DOHH2 (cell line): Measurements from ENCODE around the gene TTC34.
"Not testable (repeated sequence)": the region's sequence is repeated elsewhere in the genome, so short reads cannot be mapped to it uniquely, and the experiment has no call there.

Experiments used
- EZH2phosphoT487 ChIP-seq: fragments of 200-600 bp; sonication (generic); IDR thresholded peaks from 2 replicates; pipeline ENCODE4 v1.6.1; 2017; ENCODE audit warnings: borderline replicate concordance, mild to moderate bottlenecking, antibody characterized with exemption, low read length, moderate library complexity, mixed read lengths
- TF ChIP-seq, protein P1 (sequence below): fragments of 200-600 bp; sonication (generic); IDR thresholded peaks from one replicate; pipeline ENCODE4 v1.5.1; 2014; ENCODE audit warnings: antibody characterized with exemption, mild to moderate bottlenecking, low read depth, low read length; ENCODE audit not compliant: poor library complexity, severe bottlenecking

DNA sequence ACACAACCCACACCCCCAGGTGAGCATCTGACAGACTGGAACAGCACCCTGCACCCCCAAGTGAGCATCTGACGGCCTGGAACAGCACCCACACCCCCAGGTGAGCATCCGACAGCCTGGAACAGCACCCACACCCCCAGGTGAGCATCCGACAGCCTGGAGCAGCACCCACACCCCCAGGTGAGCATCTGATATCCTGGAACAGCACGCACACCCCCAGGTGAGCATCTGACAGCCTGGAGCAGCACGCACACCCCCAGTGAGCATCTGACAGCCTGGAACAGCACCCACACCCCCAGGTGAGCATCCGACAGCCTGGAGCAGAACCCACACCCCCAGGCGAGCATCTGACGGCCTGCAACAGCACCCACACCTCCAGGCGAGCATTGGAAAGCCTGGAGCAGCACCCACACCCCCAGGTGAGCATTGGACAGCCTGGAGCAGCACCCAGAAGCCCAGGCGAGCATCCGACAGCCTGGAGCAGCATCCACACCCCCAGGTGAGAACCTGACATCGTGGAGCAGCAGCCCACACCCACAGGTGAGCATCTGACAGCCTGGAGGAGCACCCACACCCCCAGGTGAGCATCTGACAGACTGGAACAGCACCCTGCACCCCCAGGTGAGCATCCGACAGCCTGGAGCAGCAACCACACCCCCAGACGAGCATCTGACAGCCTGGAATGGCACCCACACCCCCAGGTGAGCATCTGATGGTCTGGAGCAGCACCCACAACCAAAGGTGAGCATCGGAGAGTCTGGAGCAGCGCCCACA is 149.2 kb downstream of the TTC34 start:
- TF ChIP-seq, protein P1, sequence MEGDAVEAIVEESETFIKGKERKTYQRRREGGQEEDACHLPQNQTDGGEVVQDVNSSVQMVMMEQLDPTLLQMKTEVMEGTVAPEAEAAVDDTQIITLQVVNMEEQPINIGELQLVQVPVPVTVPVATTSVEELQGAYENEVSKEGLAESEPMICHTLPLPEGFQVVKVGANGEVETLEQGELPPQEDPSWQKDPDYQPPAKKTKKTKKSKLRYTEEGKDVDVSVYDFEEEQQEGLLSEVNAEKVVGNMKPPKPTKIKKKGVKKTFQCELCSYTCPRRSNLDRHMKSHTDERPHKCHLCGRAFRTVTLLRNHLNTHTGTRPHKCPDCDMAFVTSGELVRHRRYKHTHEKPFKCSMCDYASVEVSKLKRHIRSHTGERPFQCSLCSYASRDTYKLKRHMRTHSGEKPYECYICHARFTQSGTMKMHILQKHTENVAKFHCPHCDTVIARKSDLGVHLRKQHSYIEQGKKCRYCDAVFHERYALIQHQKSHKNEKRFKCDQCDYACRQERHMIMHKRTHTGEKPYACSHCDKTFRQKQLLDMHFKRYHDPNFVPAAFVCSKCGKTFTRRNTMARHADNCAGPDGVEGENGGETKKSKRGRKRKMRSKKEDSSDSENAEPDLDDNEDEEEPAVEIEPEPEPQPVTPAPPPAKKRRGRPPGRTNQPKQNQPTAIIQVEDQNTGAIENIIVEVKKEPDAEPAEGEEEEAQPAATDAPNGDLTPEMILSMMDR: not testable (repeated sequence)
- not testable (repeated sequence) for TF ChIP-seq EZH2phosphoT487
